ENCODE measurements around the gene FNBP1.

FNBP1 gene

GRCh38 chr9:129850821-129851550 lies 192.0 kb downstream of the FNBP1 start:
- ATAC-seq = no peak

- no peak for ATAC-seq
Measured at GRCh38 chr9:129849901-129850300, 193.1 kb downstream of the FNBP1 start.

GRCh38 chr9:129848712-129849441 lies 194.1 kb downstream of the FNBP1 start:
- no peak for ATAC-seq

GRCh38 chr9:129845373-129845772 lies 197.6 kb downstream of the FNBP1 start:
- ATAC-seq = no peak

- no peak for ATAC-seq
Measured at GRCh38 chr9:129841071-129841470, 201.9 kb downstream of the FNBP1 start.

GRCh38 chr9:129840034-129840433 lies 203.0 kb downstream of the FNBP1 start:
- ATAC-seq = no peak

- no peak for ATAC-seq
Measured at GRCh38 chr9:129839324-129840023, 203.5 kb downstream of the FNBP1 start.

- ATAC-seq = peak; percentile 33 to 42
Measured at GRCh38 chr9:129838707-129839259, 204.2 kb downstream of the FNBP1 start.
